ENCODE measurements around the gene CLEC2A.

CLEC2A gene

DNA sequence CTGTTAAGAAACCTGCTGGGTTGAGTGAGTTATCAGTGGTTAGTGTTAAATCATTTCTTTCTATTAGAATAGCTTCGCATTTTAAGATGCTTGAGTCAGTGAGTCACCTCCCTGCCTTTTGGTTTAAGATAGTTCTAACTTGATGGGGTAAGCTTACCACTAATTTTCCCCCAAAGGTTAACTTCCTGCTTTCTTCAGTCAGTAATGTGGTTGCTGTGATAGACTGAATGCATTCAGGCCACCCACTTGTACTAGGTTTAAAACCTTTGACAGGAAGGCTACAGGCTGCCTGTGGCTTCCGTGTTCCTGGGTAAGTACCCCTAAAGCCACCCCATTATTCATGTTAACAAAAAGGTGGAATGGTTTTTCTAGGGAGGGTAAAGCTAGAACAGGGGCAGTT, 25.3 kb downstream of the CLEC2A start:
- no peak for DNase-seq (ENCODE audit: low read depth)
- TF ChIP-seq, protein P1, sequence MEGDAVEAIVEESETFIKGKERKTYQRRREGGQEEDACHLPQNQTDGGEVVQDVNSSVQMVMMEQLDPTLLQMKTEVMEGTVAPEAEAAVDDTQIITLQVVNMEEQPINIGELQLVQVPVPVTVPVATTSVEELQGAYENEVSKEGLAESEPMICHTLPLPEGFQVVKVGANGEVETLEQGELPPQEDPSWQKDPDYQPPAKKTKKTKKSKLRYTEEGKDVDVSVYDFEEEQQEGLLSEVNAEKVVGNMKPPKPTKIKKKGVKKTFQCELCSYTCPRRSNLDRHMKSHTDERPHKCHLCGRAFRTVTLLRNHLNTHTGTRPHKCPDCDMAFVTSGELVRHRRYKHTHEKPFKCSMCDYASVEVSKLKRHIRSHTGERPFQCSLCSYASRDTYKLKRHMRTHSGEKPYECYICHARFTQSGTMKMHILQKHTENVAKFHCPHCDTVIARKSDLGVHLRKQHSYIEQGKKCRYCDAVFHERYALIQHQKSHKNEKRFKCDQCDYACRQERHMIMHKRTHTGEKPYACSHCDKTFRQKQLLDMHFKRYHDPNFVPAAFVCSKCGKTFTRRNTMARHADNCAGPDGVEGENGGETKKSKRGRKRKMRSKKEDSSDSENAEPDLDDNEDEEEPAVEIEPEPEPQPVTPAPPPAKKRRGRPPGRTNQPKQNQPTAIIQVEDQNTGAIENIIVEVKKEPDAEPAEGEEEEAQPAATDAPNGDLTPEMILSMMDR (conservative IDR thresholded peaks at IDR 0.05; ENCODE audit: low read length) = no peak
- no peak overlapping the region for H3K4me3 ChIP-seq (ENCODE audit: low read length)

DNA sequence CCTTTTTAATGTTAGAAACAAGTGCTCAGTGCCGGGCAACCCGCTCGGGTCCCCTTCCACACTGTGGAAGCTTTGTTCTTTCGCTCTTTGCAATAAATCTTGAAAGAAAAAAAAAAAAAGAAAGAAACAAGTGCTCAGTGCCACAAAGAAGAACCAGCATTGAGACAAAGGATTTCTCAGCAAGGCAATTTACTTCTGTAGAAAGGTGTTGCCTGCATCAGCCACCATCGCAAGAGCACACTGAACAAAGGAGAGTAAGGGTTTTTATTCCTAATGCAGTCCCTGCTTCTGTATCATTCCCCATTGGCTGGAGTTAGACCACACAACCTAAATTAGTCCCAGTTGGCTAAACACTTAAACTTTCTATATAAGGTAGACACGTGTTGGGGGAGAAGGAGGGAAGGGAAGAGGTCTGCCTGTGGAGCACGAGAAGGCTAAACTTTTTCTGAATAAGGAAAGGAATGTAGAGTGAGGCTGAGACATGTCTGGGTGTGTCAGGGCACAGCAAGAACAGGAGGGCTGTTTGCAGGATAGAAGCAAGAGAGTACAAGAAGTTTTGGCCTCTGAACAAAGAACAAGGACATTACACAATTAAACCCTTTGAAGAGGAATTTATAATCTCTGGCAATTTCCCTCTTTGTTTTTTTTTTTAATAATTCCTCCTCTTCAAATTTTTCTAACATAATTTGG, 29.5 kb downstream of the CLEC2A start:
- DNase-seq (ENCODE audit: low read depth) = no peak
- H3K4me3 ChIP-seq (ENCODE audit: low read length) = no peak overlapping the region
- TF ChIP-seq, protein P1 (conservative IDR thresholded peaks at IDR 0.05; ENCODE audit: low read length) = no peak

DNA sequence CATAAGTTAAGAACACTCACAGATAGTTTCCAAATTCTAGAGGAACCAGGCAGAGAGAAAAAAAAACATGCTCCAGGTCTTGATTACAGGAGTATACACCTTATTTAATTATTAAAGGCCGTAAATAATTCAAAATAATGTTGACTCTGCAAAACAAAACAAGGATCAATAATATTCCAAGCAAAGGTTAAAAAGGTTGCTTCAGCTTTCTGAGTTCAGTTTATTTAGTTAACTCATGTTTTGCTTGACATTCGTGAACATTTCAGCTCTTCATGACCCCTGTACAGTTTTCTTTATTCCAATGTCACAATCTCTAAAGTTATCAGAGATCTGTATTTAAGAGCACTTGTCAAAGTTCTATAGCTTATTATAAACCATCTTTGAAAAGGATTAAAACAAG, 31.2 kb downstream of the CLEC2A start:
- DNase-seq (ENCODE audit: low read depth) = no peak
- TF ChIP-seq, protein P1 (conservative IDR thresholded peaks at IDR 0.05; ENCODE audit: low read length) = no peak
- H3K4me3 ChIP-seq (ENCODE audit: low read length) = no peak overlapping the region

DNA sequence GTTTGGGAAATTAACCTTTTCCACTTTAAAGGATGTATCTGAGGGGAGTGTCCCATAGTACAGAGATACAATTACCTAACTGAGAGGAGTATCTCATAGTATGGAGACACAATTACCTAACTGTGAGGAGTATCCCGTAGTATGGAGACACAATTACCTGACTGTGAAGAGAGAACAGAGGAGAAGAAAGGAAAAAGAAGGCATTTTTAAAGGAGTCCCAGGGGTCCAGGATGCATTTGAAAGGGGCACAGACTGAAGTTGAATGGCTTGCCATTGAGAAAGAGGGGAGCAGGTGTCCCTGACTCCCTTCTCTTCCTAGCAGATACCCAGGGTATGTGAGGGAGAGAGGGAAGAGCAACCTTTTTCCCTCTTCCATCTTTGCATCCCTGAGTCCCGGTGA, 33.0 kb downstream of the CLEC2A start:
- no peak overlapping the region for H3K4me3 ChIP-seq (ENCODE audit: low read length)
- DNase-seq (ENCODE audit: low read depth) = no peak
- TF ChIP-seq, protein P1 (conservative IDR thresholded peaks at IDR 0.05; ENCODE audit: low read length) = no peak

DNA sequence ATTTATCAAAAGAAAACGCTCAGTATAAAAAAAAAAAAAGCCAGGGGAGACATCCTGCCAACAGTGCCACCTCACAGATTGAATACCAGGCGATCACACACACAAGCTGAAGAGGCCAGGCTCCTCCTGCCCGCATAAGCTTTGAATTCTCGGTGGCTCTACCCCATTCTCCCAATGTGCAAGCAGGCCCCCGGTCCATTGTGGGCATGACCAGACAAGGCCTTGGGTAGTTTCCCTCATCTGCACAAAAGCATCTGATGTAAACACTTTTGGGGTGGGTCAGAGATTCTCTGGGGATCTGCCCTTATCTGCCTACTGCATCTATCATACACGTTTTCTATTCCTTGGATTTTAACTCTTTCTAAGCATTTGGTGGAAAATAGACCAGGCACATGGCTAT, 34.6 kb downstream of the CLEC2A start:
- DNase-seq (ENCODE audit: low read depth) = no peak
- TF ChIP-seq, protein P1 (conservative IDR thresholded peaks at IDR 0.05; ENCODE audit: low read length) = no peak

DNA sequence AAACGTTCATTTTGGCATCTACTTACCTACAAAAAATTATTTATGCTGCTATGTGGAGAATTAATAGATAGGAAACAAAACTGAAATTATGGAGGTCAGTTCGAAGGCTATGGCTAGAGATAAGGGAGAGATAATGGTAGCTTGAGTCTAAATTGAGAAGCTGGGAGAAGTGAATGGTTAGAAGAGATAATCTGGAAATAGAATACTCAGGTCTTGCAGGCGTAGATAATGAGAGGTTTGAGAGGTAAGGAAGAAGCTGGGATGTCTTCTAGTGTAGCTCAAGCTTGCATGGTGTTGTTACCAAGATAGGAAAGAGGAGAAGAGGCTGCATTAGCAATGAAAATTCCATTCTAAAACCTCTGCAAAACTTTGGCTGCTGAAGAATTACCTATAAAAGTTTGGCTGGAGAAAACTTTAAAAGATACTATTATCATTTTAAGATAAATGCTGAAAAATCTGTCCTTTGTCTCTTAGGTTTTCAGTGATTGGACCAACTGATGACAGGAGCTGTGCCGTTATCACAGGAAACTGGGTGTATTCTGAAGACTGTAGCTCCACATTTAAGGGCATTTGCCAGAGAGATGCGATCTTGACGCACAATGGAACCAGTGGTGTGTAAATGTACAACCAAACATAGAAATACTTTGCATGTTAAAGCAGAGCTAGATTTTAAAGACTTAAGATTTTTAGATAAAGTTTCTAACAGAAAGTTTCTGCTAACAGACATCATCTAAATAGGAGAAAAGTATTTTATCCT, 36.8 kb downstream of the CLEC2A start:
- no peak overlapping the region for H3K4me3 ChIP-seq (ENCODE audit: low read length)
- DNase-seq (ENCODE audit: low read depth) = no peak
- TF ChIP-seq, protein P1 (conservative IDR thresholded peaks at IDR 0.05; ENCODE audit: low read length) = no peak

More for the DNA sequence above, 34.6 kb downstream of the CLEC2A start:
- no peak overlapping the region for H3K4me3 ChIP-seq (ENCODE audit: low read length)

All from AG10803 (cell line).